ENCODE results near the gene NOTCH3.

The NOTCH3 gene

DNA sequence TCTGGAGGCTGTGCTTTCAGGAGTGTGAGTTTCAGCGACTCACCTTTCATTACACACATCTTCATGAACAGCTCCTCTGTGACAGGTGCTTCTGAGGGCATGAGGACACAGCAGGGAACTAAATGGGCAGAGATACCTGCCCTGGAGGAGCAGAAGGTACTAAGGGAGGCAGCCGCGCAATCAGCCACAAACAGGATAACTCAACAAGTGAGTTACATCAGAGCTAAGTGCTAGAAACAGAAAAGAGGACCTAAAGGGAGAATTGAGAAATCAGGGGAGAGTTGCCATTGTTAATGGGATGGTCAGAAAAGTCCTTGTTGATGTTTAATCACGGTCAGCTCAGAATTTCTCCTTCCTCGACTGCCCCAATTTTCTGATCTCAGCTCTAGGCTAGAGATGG is 51.1 kb downstream of the NOTCH3 start:
- TF ChIP-seq, protein P1, sequence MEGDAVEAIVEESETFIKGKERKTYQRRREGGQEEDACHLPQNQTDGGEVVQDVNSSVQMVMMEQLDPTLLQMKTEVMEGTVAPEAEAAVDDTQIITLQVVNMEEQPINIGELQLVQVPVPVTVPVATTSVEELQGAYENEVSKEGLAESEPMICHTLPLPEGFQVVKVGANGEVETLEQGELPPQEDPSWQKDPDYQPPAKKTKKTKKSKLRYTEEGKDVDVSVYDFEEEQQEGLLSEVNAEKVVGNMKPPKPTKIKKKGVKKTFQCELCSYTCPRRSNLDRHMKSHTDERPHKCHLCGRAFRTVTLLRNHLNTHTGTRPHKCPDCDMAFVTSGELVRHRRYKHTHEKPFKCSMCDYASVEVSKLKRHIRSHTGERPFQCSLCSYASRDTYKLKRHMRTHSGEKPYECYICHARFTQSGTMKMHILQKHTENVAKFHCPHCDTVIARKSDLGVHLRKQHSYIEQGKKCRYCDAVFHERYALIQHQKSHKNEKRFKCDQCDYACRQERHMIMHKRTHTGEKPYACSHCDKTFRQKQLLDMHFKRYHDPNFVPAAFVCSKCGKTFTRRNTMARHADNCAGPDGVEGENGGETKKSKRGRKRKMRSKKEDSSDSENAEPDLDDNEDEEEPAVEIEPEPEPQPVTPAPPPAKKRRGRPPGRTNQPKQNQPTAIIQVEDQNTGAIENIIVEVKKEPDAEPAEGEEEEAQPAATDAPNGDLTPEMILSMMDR (IDR thresholded peaks at IDR 0.05; ENCODE audit: low read depth, low read length) = no peak
- no peak for DNase-seq (ENCODE audit: low read depth, low spot score)
- no peak overlapping the region for H3K4me3 ChIP-seq (ENCODE audit: low read depth, low read length)
- in situ Hi-C loops (cut with HindIII; ENCODE audit: low sequenced_read_pairs) = no loop called here

DNA sequence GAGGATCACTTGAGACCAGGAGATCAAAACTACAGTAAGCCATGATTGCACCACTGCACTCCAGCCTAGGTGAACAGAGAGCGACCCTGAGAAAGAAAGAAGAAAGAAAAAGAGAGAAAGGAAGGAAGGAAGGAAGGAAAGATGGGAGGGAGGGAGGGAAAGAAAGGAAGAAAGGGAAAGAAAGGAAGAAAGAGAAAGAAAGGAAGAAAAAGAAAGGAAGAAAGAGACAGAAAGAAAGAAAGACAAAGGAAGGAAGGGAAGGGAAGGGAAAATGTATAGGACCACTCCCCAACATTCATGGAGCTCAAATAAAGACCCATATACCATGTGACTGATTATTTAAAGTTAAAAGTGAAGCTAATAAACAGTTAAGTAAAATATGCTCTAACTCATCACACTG is 53.7 kb downstream of the NOTCH3 start:
- in situ Hi-C loops (cut with HindIII; ENCODE audit: low sequenced_read_pairs) = no loop called here
- DNase-seq (ENCODE audit: low read depth, low spot score) = no peak
- H3K4me3 ChIP-seq (ENCODE audit: low read depth, low read length) = no peak overlapping the region
- TF ChIP-seq, protein P1 (IDR thresholded peaks at IDR 0.05; ENCODE audit: low read depth, low read length) = no peak

DNA sequence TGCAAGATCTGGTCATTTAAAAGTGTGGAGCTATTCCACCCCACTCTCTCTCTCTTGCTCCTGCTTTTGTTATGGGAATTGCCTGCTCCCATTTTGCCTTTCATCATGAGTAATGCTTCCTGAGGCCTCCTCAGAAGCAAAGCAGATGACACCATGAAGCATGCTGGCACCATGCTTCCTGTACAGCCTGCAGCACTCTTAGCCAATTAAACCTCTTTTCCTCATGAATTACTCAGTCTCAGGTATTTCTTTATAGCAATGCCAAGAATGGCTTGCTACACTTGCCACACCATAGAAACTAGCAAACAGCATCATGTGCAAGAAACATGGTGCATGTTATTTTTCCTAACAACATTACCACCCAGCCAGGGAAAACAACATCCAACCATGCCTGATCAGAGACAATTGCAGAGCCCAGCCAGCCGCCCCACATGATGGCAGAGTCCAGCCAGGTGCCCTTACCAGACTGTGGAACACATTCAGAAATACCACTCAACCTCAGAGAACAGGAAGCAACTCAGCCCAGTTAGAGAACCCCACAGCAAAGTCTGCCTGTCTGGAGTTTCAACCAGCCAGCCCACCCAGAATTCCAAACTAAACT is 56.6 kb downstream of the NOTCH3 start:
- TF ChIP-seq, protein P1 (IDR thresholded peaks at IDR 0.05; ENCODE audit: low read depth, low read length) = no peak
- DNase-seq (ENCODE audit: low read depth, low spot score) = no peak
- in situ Hi-C loops (cut with HindIII; ENCODE audit: low sequenced_read_pairs) = no loop called here
- no peak overlapping the region for H3K4me3 ChIP-seq (ENCODE audit: low read depth, low read length)

DNA sequence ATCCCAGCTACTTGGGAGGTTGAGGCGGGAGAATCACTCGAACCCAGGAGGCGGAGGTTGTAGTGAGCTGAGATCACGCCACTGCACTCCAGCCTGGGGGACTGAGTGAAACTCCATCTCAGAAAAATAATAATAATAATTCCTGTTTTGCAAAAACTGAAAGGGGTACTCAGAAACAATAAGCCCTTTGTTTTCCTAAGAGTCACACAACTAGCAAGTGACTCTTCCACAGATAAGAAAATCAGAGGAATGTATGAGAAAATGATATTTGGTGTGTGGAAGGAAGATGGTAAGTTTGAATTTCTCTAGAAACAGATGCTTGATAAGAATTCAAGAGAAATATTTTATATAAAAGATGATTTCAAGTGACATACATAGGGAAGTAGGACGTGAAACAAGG is 58.5 kb downstream of the NOTCH3 start:
- no peak for DNase-seq (ENCODE audit: low read depth, low spot score)
- TF ChIP-seq, protein P1 (IDR thresholded peaks at IDR 0.05; ENCODE audit: low read depth, low read length) = no peak
- in situ Hi-C loops (cut with HindIII; ENCODE audit: low sequenced_read_pairs) = no loop called here
- no peak overlapping the region for H3K4me3 ChIP-seq (ENCODE audit: low read depth, low read length)

DNA sequence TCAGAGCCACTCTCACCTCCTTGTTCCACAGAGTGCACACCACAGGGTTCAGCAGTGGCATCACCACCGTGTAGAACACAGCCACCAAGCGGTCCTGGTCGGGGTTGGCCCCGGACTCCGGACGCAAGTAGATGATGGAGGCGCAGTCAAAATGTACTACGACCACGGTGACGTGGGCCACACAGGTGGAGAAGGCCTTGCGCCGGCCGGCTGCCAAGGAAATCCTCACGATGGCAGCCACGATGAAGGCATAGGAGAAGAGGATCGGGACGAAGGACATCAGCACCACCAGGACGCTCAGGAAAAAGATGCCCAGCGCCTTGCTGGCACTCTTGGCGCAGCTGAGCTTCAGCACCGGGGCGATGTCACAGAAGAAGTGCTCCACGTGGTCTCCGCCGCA is 59.7 kb downstream of the NOTCH3 start:
- no peak overlapping the region for H3K4me3 ChIP-seq (ENCODE audit: low read depth, low read length)
- no peak for DNase-seq (ENCODE audit: low read depth, low spot score)
- TF ChIP-seq, protein P1 (IDR thresholded peaks at IDR 0.05; ENCODE audit: low read depth, low read length) = no peak
- in situ Hi-C loops (cut with HindIII; ENCODE audit: low sequenced_read_pairs) = no loop called here

DNA sequence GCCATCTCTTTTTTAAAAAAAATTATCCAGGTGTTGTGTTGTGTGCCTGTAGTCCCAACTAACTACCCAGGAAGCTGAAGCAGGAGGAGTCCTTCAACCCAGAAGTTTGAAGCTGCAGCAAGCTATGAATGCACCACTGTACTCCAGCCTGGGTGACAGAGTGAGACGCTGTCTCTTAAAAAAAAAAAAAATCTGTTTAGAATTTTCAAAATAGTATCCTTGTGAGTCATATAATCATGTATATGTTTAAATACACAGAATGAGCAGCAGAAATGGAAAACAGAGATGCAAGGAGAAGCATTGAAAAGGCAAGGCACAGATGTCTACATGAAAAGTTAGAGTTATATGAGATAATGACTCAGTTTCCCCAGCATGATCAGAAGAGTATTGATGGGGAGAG is 62.4 kb downstream of the NOTCH3 start:
- no peak for DNase-seq (ENCODE audit: low read depth, low spot score)
- in situ Hi-C loops (cut with HindIII; ENCODE audit: low sequenced_read_pairs) = no loop called here
- TF ChIP-seq, protein P1 (IDR thresholded peaks at IDR 0.05; ENCODE audit: low read depth, low read length) = no peak
- no peak overlapping the region for H3K4me3 ChIP-seq (ENCODE audit: low read depth, low read length)

DNA sequence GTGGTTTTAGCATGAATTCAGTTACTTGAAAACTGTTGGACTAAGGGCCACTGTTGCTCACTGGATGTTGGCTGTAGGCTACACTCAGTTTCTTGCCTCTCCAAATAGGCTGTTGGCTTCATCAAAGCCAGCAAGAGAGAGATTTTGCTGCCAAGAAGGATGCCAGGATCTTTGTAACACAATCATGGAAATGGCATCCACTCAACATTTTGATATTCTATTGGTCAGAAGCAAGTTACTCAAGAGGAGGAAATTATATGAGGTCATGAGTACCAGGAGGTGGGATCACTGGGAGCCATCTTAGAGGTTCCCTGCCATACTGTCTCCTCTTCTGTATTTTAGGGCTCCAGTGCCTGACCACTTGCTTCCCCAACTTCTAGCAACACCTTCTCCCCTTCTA is 63.0 kb downstream of the NOTCH3 start:
- DNase-seq (ENCODE audit: low read depth, low spot score) = no peak
- in situ Hi-C loops (cut with HindIII; ENCODE audit: low sequenced_read_pairs) = no loop called here

More for the DNA sequence above, 63.0 kb downstream of the NOTCH3 start:
- H3K4me3 ChIP-seq (ENCODE audit: low read depth, low read length) = no peak overlapping the region
- TF ChIP-seq, protein P1 (IDR thresholded peaks at IDR 0.05; ENCODE audit: low read depth, low read length) = no peak
